Panc1 (cell line): ENCODE measurements around the gene KLK7.

Experiments
- POLR2AphosphoS5 ChIP-seq: IDR thresholded peaks from 2 replicates; pipeline ENCODE4 v1.6.1; 2012; ENCODE audit warnings: mild to moderate bottlenecking, low read depth, low read length, moderate library complexity
- SIN3A ChIP-seq: IDR thresholded peaks from 2 replicates; pipeline ENCODE4 v1.6.1; 2012; ENCODE audit warnings: low read depth, mild to moderate bottlenecking, low read length, moderate library complexity, borderline replicate concordance; ENCODE audit not compliant: insufficient read depth
- TCF7L2 ChIP-seq: IDR thresholded peaks from 2 replicates; pipeline ENCODE4 v1.6.1; 2011; ENCODE audit warnings: mild to moderate bottlenecking, low read depth, low read length, inconsistent platforms
- TF ChIP-seq, protein P1 (sequence below): fragments of 450-650 bp; IDR thresholded peaks from 2 replicates; pipeline ENCODE4 v1.5.1; 2017; ENCODE audit warnings: mild to moderate bottlenecking
- TF ChIP-seq, protein P2 (sequence below), 2 experiments: IDR thresholded peaks; 2 replicates each; pipeline ENCODE4 v1.6.1; 2011 to 2012; ENCODE audit warnings: low read depth in 2 of 2, control low read depth in 1 of 2, low read length in 1 of 2, mild to moderate bottlenecking in 1 of 2, moderate library complexity in 1 of 2; ENCODE audit not compliant: insufficient read depth in 1 of 2

DNA sequence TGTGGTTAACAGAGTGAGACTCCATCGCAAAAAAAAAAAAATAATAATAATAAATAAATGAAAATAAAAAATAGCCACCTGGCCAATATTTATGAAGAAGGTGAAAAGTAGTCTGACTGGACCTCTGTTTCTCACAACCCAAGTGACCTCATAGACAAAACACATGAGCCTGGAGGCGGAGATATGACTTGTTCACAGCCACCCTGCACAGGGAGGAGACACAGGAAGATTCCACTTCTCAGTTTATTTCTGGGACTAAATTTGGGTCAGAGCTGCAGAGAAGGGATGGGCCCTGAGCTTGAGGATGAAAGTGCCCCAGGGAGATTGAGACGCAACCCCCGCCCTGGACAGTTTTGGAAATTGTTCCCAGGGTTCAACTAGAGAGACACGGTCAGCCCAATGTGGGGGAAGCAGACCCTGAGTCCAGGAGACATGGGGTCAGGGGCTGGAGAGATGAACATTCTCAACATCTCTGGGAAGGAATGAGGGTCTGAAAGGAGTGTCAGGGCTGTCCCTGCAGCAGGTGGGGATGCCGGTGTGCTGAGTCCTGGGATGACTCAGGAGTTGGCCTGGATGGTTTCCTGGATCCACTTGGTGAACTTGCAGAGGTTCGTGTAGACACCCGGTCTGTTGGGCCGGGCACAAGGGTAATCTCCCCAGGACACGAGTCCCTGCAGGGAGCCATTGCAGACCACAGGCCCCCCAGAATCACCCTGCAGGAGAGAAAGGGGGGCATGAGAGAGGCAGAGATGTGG lies 40.5 kb downstream of the KLK7 start:
- TF ChIP-seq POLR2AphosphoS5: no peak
- TF ChIP-seq, protein P1, sequence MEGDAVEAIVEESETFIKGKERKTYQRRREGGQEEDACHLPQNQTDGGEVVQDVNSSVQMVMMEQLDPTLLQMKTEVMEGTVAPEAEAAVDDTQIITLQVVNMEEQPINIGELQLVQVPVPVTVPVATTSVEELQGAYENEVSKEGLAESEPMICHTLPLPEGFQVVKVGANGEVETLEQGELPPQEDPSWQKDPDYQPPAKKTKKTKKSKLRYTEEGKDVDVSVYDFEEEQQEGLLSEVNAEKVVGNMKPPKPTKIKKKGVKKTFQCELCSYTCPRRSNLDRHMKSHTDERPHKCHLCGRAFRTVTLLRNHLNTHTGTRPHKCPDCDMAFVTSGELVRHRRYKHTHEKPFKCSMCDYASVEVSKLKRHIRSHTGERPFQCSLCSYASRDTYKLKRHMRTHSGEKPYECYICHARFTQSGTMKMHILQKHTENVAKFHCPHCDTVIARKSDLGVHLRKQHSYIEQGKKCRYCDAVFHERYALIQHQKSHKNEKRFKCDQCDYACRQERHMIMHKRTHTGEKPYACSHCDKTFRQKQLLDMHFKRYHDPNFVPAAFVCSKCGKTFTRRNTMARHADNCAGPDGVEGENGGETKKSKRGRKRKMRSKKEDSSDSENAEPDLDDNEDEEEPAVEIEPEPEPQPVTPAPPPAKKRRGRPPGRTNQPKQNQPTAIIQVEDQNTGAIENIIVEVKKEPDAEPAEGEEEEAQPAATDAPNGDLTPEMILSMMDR: no peak
- TF ChIP-seq TCF7L2: no peak
- TF ChIP-seq, protein P2, sequence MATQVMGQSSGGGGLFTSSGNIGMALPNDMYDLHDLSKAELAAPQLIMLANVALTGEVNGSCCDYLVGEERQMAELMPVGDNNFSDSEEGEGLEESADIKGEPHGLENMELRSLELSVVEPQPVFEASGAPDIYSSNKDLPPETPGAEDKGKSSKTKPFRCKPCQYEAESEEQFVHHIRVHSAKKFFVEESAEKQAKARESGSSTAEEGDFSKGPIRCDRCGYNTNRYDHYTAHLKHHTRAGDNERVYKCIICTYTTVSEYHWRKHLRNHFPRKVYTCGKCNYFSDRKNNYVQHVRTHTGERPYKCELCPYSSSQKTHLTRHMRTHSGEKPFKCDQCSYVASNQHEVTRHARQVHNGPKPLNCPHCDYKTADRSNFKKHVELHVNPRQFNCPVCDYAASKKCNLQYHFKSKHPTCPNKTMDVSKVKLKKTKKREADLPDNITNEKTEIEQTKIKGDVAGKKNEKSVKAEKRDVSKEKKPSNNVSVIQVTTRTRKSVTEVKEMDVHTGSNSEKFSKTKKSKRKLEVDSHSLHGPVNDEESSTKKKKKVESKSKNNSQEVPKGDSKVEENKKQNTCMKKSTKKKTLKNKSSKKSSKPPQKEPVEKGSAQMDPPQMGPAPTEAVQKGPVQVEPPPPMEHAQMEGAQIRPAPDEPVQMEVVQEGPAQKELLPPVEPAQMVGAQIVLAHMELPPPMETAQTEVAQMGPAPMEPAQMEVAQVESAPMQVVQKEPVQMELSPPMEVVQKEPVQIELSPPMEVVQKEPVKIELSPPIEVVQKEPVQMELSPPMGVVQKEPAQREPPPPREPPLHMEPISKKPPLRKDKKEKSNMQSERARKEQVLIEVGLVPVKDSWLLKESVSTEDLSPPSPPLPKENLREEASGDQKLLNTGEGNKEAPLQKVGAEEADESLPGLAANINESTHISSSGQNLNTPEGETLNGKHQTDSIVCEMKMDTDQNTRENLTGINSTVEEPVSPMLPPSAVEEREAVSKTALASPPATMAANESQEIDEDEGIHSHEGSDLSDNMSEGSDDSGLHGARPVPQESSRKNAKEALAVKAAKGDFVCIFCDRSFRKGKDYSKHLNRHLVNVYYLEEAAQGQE (IDR thresholded peaks at IDR 0.05; ENCODE audit: insufficient read depth in 1 of 2, low read depth in 2 of 2, low read length in 1 of 2): no peak
- no peak for TF ChIP-seq SIN3A
